ENCODE measurements around the gene MAN1A1. TPM values are rescaled to one million over a fixed set of nuclear protein-coding genes. Genes with fewer than 3 reads are reported as not detected.

MAN1A1 gene
- total RNA-seq, 3 donors from 2014 or later = 45.1 to 74.2 (median 66.4) TPM

DNA sequence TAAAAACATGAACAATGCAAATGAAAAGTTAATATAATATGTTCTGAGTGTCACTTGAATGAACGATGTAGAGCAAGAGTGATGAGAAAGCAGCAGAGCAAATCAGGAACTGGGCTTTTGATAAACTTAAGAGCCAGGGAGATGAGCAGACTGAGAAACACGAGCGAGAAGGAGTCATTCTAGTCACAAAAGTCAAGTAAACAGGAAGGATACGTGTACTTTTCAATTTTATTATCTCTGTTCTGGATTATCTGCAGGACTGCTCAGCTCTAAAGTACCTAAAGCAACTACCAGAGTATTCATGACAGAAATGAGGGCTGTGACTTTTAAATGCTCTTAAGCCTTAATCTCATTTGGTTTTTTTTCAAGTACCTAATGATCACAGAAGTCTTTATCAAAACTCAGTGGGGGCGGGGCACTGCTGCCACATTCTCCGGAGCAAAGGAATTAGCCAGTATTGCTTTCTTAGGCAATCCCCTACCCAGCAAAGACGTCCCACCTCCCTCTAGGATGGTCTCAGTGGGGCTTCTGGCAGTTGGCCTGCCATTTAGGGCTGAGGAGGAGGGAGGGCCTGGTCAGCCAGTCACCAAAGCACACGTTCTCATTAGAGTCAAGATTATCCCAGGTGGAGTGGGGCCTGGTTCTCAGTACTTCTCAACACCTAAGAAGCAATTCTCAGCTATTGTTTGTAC, 8.6 kb downstream of the MAN1A1 start:
- Histone ChIP-seq H3K4me3 (no peak overlapping the region), H3K9me3 (no peaks in the 10 kb centered on the region), H3K4me1 (ENCODE audit: low read depth) (peaks cover 24% of the 10 kb centered on the region), H3K36me3 (ENCODE audit: low read depth) (no peaks in the 10 kb centered on the region)
- DNase-seq (no peak), ATAC-seq (peak; percentile 11)
- intact Hi-C loops (cut with DNase I, micrococcal nuclease) = no loop called here
- TF ChIP-seq CTCF (IDR thresholded peaks at IDR 0.05) = no peak

DNA sequence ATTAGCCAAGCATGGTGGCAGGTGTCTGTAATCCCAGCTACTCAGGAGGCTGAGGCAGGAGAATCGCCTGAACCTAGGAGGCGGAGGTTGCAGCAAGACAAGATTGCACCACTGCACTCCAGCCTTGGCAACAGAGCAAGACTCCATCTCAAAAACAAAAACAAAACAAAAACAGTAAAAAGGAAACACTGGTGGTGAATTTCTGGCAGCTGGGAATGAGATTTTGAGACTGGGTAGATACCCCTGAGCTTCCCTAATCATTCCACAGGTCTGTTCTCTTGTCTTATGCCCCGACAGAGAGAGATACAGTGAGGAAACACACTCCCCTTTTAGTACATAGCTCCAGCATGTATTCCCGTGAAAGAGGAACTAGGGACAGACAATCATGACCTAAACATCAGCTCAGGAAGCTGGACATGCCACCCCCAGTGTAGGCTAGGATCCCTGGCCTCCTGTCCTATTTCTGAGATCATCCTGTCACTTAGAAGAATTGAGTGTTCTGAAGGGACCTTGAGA, 9.6 kb downstream of the MAN1A1 start:
- no peak for TF ChIP-seq CTCF (IDR thresholded peaks at IDR 0.05)
- DNase-seq (no peak), ATAC-seq (peak; percentile 40)
- Histone ChIP-seq H3K4me1 (ENCODE audit: low read depth) (peaks cover 26% of the 10 kb centered on the region), H3K36me3 (ENCODE audit: low read depth) (no peaks in the 10 kb centered on the region), H3K9me3 (no peaks in the 10 kb centered on the region), H3K4me3 (no peak overlapping the region)
- intact Hi-C loops (cut with DNase I, micrococcal nuclease) = no loop called here

DNA sequence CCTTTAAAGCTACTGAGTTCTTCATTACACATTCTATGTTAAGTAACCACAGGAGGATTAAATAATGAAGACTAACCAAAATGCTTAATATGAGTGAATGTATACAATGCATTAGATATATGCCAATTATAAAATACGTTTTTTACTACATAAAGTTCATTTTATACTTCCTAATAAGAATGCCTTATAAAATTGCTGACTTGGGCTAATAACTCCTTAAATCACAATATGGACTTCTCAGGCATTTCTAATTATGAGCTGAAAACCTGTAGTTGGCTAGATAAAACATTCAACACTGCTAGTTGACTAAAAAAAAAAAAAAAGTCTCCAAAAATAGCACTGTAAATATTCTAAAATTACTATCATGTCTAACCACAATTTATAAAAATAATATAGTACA, 11.8 kb downstream of the MAN1A1 start:
- DNase-seq (no peak), ATAC-seq (no peak)
- no peaks in the 10 kb centered on the region for H3K36me3 ChIP-seq (ENCODE audit: low read depth)
- H3K4me1 ChIP-seq (ENCODE audit: low read depth) = peaks cover 19% of the 10 kb centered on the region
- intact Hi-C loops (cut with DNase I, micrococcal nuclease) = no loop called here
- H3K9me3 ChIP-seq = no peaks in the 10 kb centered on the region
- TF ChIP-seq CTCF (IDR thresholded peaks at IDR 0.05) = no peak
- H3K4me3 ChIP-seq = no peak overlapping the region

DNA sequence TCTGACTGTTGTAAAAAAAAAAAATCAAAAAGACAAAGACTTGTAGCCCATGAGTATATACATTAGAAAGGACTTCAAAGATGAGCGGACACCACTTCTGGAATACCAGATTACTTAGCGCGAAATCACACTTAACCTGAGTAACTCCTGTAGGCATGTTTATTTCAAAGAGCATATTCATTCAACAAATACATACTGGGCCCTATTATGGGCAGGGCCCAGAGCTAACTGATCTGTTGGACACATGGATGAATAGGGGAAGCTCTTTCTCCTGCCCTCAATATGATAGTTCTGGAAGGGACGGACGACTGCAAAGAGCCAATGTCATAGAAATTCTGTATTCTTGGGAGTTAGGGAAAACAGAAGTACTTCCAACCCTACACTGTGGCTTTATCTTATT, 12.3 kb downstream of the MAN1A1 start:
- Histone ChIP-seq H3K4me3 (no peak overlapping the region), H3K36me3 (ENCODE audit: low read depth) (no peaks in the 10 kb centered on the region), H3K9me3 (no peaks in the 10 kb centered on the region), H3K4me1 (ENCODE audit: low read depth) (peaks cover 18% of the 10 kb centered on the region)
- ATAC-seq = no peak
- intact Hi-C loops (cut with DNase I, micrococcal nuclease) = no loop called here
- no peak for DNase-seq
- TF ChIP-seq CTCF (IDR thresholded peaks at IDR 0.05) = no peak

DNA sequence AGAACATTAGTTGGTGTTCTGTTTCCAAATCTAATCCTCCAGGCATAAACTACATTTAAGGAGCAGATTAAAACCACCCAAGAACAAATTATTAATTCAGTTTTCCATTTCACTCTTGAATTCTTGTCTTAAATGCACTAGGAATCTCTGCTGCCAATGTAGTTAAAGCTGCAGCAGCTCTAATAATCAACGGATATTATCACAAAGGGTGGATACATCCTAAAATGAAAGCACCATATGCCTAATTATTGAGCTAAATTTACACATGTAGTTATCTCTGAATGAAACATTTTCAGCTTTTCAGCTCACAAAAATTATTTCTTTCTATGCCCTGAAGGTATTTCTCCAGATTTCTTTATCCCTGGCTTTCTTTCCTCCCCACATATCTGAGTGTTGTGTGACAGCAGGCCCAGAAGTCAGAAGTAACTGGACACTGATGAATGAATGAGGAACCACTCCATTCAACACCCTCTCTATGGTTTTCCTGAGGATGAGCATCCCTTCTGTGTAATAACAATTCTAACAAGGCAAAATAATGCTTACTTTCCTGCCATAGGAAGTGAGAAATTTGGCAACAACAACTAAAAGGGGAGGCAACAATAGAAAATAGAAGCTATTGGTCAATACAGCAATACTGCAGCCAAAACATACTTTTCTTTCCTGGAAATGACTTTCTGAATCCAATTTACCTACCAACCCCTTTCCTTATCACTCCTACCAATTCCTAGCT, 14.9 kb downstream of the MAN1A1 start:
- Histone ChIP-seq H3K36me3 (ENCODE audit: low read depth) (no peaks in the 10 kb centered on the region), H3K4me1 (ENCODE audit: low read depth) (peaks cover 6% of the 10 kb centered on the region), H3K4me3 (no peak overlapping the region), H3K9me3 (no peaks in the 10 kb centered on the region)
- ATAC-seq = no peak
- no peak for DNase-seq
- intact Hi-C loops (cut with DNase I, micrococcal nuclease) = no loop called here
- no peak for TF ChIP-seq CTCF (IDR thresholded peaks at IDR 0.05)

Data from mucosa of descending colon (tissue), 3 donors.